T-helper 17 cell (primary cell): ENCODE results near the gene COL26A1. TPM values are rescaled to one million over a fixed set of nuclear protein-coding genes. Genes with fewer than 3 reads are reported as not detected.

Experiments used
- ATAC-seq: fragments of 150-1000 bp; cut with Tn5 transposase; 2 replicates; pipeline ENCODE4 v1.10.0; 2021; ENCODE audit warnings: mild to moderate bottlenecking, moderate library complexity
- DNase-seq, 3 donors: peaks; one replicate each; pipeline versions ENCODE4 v3.0.0 to v3.0.0-alpha.2; 2020 to 2021
- H3K9me3 ChIP-seq: one replicate; pipeline ENCODE4 v1.7.0; 2013; ENCODE audit warnings: low read length, mild to moderate bottlenecking; ENCODE audit not compliant: control insufficient read depth, poor library complexity, severe bottlenecking
- H3K27ac Mint-ChIP-seq: one replicate; pipeline ENCODE4 v1.8.0; 2022; ENCODE audit warnings: mild to moderate bottlenecking, moderate library complexity, mixed read lengths
- H3K27me3 Mint-ChIP-seq: one replicate; pipeline ENCODE4 v1.8.0; 2022; ENCODE audit warnings: mixed read lengths
- H3K36me3 Mint-ChIP-seq: one replicate; pipeline ENCODE4 v1.8.0; 2022; ENCODE audit warnings: low read depth, mixed read lengths
- H3K4me1 Mint-ChIP-seq: one replicate; pipeline ENCODE4 v1.8.0; 2022; ENCODE audit warnings: mild to moderate bottlenecking, mixed read lengths
- H3K4me3 Mint-ChIP-seq: one replicate; pipeline ENCODE4 v1.8.0; 2022; ENCODE audit warnings: mild to moderate bottlenecking, moderate library complexity, mixed read lengths
- total RNA-seq, 4 donors: library from RNA in 2 of 4; stranded (reverse) in 2 of 4; gene quantifications; one replicate each; pipeline ENCODE4 v1.2.3 and lab custom pipeline; 2022 to 2026

The COL26A1 gene
- total RNA-seq, 2 donors from 2014 or later: not detected

DNA sequence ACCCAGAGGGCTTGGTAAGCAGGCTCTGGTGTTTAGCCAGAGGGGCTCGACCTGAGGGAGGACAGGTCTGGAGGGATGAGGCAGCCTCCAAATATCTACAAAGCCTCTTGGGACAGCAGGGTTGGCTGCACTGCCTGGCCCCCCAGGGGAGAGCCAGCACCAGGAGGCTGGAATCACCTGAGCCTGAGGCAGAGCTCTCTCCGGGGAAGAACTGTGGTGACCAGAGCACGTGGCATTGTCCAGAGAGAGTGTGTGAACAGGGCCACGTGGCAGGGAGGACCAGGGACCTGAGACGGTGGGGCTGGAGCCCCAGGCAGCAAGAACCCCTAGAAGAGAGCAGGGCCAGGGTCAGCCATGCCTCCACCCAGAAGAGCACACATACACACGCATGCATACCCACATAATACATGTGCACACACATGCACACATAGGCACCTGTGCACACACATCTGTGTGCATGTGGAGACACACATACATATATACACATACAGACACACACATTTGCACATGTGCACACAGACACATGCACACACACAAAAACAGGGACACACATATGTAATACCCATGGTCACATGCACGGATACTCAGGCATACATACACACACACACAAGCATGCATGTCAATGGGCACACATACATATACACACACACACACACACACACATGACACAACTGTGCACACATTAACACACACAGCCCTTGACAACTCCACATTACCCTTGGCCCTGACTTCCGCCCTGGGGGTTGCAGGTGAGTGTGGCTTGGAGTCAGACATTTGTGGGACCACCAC, 171.5 kb downstream of the COL26A1 start:
- ATAC-seq: no peak
- peaks cover 3% of the 10 kb centered on the region for H3K36me3 Mint-ChIP-seq

DNA sequence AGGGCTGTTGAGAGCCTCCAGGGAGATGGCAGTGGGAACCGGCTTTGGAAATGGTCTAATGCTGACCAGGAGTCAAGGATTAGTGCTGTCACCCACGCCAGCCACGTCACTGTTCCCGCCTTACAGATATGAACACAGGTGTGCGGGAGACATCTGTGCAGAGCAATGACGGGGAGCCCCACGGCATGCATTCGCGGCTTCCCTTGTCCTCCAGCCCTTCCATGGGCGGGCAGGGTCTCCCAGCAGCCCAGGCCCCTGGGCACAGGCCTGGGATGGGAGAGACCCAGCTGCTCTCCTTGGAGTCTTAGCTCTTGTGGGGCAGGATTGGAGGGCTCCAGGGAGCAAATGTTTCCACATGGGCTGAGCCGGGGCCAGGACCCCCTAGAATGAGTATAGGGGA, 172.2 kb downstream of the COL26A1 start:
- ATAC-seq (no peak), DNase-seq (no peak)
- Mint-ChIP-seq H3K36me3 (peaks cover 3% of the 10 kb centered on the region), H3K27ac (no peak overlapping the region), H3K27me3 (peaks cover 38% of the 10 kb centered on the region), H3K4me1 (no peaks in the 10 kb centered on the region), H3K4me3 (no peak overlapping the region)
- no peaks in the 10 kb centered on the region for H3K9me3 ChIP-seq

More for the DNA sequence above, 171.5 kb downstream of the COL26A1 start:
- Mint-ChIP-seq H3K4me1 (no peaks in the 10 kb centered on the region), H3K4me3 (no peak overlapping the region), H3K27ac (no peak overlapping the region), H3K27me3 (peaks cover 38% of the 10 kb centered on the region)
- DNase-seq: no peak
- H3K9me3 ChIP-seq: no peaks in the 10 kb centered on the region

DNA sequence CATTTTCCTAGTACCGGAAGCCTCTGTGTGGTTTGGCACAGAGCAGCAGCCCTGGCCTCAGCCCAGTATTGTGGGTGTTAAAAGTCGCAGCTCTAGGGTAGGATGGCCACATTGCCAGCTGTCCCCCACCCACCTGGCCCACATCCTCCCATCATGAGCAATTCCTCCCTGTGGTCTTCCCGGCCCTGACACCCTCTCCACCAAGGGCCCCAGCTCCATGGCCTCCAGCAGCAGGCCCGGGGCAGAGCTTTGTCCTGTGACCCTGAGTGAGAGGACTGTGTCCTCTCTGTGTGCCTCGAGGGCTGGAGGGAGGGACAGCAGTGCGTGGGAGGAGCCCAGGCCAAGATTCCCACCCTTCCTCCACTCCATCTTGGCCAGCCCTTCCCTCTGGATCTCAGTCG, 172.7 kb downstream of the COL26A1 start:
- peaks cover 38% of the 10 kb centered on the region for H3K27me3 Mint-ChIP-seq
- no peak overlapping the region for H3K27ac Mint-ChIP-seq
- ATAC-seq (no peak), DNase-seq (no peak)
- peaks cover 3% of the 10 kb centered on the region for H3K36me3 Mint-ChIP-seq
- no peaks in the 10 kb centered on the region for H3K4me1 Mint-ChIP-seq
- H3K4me3 Mint-ChIP-seq: no peak overlapping the region
- H3K9me3 ChIP-seq: no peaks in the 10 kb centered on the region

DNA sequence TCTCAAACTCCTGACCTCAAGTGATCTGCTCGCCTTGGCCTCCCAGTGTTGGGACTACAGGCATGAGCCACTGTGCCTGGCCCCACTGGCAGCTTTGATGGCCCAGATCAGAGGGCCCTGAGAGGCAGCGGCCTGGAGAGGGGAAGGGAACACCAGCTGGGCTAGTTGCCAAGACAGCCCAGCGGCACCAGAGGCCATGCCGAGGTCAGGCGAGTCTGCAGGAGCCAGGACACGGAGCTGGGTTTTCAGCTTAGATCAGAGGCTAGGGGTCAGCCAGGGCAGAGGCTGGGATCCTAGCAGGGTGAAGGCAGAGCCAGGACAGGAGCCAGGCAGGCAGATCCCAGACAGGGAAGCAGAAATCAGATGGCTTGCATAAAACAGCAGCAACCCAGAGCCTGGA, 173.6 kb downstream of the COL26A1 start:
- Mint-ChIP-seq H3K36me3 (peaks cover 3% of the 10 kb centered on the region), H3K4me1 (no peaks in the 10 kb centered on the region), H3K27ac (no peak overlapping the region), H3K4me3 (no peak overlapping the region), H3K27me3 (peaks cover 37% of the 10 kb centered on the region)
- DNase-seq (no peak), ATAC-seq (no peak)
- H3K9me3 ChIP-seq: no peaks in the 10 kb centered on the region

DNA sequence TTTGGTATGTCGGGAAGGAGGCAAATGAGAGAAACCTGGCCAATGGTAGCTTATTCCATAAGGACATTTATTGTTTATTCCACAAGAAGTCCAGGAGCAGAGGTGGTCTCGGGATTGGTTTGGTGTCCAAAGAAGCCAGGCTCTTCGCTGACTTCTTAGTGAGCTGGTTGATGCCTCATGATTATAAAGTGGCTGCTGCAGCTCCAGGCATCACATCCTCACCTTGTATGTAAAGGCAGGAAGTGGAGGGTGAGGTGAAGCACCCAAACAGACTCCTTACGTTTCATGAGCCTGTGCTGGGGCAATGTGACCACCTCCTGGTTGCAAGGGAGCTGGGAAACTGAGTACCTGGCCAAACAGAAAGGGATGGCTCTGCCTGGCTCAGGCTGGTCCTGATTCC, 174.0 kb downstream of the COL26A1 start:
- Mint-ChIP-seq H3K36me3 (peaks cover 3% of the 10 kb centered on the region), H3K27ac (no peak overlapping the region)

DNA sequence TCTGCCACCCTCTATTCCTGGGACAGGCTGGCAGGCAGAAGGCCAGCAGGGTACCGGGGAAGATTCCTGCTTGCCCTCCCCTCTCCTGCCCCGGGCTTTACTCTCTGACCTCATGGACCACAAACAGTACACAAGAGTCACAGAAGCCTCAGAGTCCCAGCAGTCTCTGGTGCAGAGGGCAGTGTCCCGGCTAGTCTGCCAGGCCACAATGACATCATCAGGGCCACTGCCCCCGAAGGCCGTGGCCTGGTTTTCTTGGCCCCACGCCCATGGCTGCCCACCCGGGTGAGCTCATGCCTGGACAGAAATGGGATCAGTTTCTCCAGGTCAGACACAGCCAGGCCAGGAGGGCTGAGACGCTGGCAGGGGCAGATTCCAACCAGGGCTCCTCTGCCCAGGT, 174.5 kb downstream of the COL26A1 start:
- Mint-ChIP-seq H3K4me1 (no peaks in the 10 kb centered on the region), H3K27me3 (peaks cover 29% of the 10 kb centered on the region), H3K4me3 (no peak overlapping the region), H3K36me3 (peaks cover 3% of the 10 kb centered on the region), H3K27ac (no peak overlapping the region)
- DNase-seq: no peak
- H3K9me3 ChIP-seq: no peaks in the 10 kb centered on the region
- ATAC-seq: no peak

More for the DNA sequence above, 174.0 kb downstream of the COL26A1 start:
- Mint-ChIP-seq H3K27me3 (peaks cover 33% of the 10 kb centered on the region), H3K4me3 (no peak overlapping the region), H3K4me1 (no peaks in the 10 kb centered on the region)
- no peaks in the 10 kb centered on the region for H3K9me3 ChIP-seq
- DNase-seq (no peak), ATAC-seq (no peak)

DNA sequence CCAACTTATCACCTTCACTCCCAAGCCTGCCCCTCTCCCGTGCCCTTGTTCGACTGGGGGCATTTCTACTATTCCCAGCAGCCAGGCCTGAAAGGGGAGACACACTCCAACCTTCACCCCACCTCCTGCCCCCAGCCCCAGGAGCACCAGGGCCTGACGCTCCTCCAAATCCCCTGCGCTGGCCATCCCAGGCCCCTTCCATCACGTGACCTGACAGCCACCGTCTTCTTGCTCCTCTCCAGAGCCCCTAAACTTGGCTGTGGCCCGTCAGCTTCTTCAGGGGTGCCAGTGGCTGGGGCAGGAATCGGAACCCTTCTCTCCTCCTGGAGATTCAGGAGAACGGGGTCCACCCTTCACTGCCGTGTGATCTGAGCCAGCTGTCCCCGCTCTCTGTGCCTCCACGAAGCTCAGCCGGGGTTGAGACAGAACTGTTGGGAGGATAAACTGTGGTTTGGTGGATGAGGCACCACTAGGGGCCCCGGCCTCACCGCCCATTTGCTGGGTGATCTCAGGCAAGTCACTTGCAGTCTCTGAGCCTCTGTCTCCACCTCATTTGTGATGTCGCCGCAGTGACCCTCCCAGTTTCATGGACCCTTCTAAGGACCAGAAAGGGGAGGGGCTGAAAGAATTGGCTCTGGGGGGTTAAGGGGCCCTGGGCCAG, 175.4 kb downstream of the COL26A1 start:
- Mint-ChIP-seq H3K27ac (no peak overlapping the region), H3K36me3 (peaks cover 3% of the 10 kb centered on the region), H3K27me3 (peaks cover 20% of the 10 kb centered on the region), H3K4me3 (no peak overlapping the region), H3K4me1 (peaks cover 4% of the 10 kb centered on the region)
- no peaks in the 10 kb centered on the region for H3K9me3 ChIP-seq
- no peak for DNase-seq
- no peak for ATAC-seq

DNA sequence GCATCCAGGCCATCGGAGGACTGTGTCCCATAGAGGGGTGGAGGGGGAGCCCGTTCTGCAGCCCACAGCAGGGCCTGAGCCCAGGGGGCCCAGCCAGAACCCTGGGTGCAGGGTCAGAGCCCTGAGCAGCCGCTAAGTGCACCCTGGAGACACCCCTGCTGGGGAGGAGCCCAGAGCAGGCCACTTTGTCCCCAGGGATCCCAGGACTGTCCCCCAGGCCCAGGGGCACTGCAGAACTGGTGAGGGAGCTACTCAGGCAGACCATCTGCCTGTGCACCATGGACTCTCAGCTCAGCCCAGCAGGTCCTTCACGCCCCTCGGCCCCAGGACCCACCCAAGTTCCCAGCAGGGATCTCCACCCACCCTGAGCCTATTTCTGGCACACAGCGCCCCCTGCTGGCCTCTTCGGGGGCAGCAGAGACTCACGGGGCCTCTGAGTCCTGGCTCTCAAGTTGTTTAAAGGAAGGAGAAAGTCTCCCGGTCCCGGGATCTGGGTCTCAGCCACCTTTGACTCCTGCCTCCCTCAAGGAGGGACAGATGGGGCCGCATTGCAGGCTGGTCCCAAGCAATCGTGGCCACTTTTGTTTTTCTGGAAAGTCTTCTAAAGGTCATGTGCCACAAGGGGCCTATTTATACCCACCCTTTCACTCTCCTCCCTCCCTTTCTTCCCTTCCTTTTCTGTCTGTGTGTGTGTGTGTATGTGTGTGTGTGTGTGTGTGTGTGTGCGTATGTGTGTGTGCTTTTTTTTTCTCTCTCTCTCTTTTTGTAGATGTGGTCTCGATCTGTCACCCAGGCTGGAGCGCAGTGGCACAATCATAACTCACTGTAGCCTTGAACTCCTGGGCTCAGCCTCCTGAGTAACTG, 176.2 kb downstream of the COL26A1 start:
- H3K36me3 Mint-ChIP-seq: peaks cover 3% of the 10 kb centered on the region
- H3K27me3 Mint-ChIP-seq: peaks cover 13% of the 10 kb centered on the region
- ATAC-seq (peak; percentile 50), DNase-seq (peak; percentile 17 to 52 (median 38))
- peaks cover 4% of the 10 kb centered on the region for H3K4me1 Mint-ChIP-seq
- no peaks in the 10 kb centered on the region for H3K9me3 ChIP-seq
- H3K4me3 Mint-ChIP-seq: no peak overlapping the region
- no peak overlapping the region for H3K27ac Mint-ChIP-seq

DNA sequence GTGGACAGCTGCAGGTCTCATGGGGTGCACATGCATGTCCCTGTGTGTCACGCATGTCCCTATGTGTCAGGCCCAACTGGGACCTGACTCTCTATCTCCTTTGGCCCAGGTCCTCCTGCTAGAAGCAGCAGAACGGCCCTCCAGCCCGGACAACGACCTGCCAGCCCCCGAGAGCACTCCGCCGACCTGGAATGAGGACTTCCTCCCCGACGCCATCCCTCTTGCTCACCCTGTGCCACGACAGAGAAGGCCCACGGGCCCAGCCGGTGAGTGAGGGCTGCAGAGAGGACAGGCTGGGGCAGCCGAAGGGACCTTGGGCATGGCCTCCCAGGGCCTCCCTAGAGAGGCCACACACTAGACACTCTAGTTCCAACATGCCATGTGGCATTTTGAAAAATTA, 177.1 kb downstream of the COL26A1 start:
- ATAC-seq: no peak
- Mint-ChIP-seq H3K4me1 (peaks cover 4% of the 10 kb centered on the region), H3K27ac (no peak overlapping the region), H3K27me3 (peaks cover 3% of the 10 kb centered on the region), H3K36me3 (no peaks in the 10 kb centered on the region), H3K4me3 (no peak overlapping the region)
- H3K9me3 ChIP-seq: no peaks in the 10 kb centered on the region
- no peak for DNase-seq

DNA sequence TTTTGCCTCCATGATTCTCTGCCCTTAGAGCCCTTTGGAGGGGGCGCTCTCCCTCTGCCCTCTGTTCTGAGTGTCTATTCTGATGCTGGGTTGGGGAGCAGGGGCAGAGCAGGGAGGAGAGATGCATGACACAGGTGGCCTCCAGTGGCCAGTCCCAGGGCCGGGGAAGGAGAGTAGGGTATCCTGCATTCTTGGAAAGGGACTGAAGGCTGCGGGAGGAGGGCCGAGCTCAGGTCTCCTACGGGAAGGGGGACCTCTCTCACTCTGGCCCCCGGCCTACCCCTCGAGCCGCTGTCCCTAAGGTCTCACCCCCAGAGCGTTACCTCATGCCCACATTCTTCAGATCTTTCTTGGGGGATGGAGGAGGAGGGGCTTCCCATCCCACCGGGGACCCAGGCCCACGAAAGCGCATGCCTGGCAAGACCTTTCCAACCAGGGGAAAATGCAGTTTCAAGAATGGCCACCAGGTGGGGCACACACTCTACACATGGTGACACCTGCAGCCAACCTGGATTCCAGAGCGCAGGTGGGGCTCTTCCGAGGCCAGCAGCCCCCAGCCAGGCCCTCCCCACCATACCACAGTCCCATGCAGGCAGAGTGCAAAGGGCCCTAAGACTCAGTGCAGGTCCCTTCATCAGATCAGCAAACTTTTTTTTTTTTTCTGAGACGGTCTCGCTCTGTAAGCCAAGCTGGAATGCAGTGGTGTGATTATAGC, 180.0 kb downstream of the COL26A1 start:
- no peaks in the 10 kb centered on the region for H3K9me3 ChIP-seq
- Mint-ChIP-seq H3K4me3 (no peak overlapping the region), H3K27me3 (peaks cover 2% of the 10 kb centered on the region), H3K4me1 (peaks cover 4% of the 10 kb centered on the region), H3K36me3 (no peaks in the 10 kb centered on the region), H3K27ac (no peak overlapping the region)
- peak; percentile 46 to 72 (median 50) for DNase-seq
- ATAC-seq: peak; percentile 59

DNA sequence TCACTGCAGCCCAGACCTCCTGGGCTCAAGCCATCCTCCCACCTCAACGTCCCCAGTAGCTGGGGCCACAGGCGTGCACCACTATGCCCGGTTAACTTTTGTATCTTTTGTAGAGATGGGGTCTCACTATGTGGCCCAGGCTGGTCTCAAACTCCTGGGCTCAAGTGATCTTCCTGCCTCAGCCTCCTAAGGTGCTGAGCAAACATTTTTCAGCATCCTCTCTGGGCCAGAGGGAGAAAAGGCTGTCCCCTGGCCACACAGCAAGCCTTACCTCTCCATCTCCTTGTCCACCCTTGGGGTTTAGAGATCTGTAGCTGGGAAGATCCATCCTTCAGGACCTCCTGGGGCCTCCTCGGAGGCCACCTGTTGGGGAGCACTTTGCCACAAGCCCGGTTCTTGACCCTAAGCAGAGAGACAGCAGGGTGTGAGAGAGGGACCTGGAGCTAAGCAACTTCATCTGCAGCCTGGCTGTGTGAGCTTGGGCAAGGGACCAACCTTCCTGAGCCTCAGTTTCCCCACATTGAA, 180.6 kb downstream of the COL26A1 start:
- H3K9me3 ChIP-seq: no peaks in the 10 kb centered on the region
- H3K27me3 Mint-ChIP-seq: peaks cover 8% of the 10 kb centered on the region
- peaks cover 4% of the 10 kb centered on the region for H3K4me1 Mint-ChIP-seq
- no peak overlapping the region for H3K4me3 Mint-ChIP-seq
- no peak for DNase-seq
- no peak overlapping the region for H3K27ac Mint-ChIP-seq
- no peak for ATAC-seq
- H3K36me3 Mint-ChIP-seq: no peaks in the 10 kb centered on the region

DNA sequence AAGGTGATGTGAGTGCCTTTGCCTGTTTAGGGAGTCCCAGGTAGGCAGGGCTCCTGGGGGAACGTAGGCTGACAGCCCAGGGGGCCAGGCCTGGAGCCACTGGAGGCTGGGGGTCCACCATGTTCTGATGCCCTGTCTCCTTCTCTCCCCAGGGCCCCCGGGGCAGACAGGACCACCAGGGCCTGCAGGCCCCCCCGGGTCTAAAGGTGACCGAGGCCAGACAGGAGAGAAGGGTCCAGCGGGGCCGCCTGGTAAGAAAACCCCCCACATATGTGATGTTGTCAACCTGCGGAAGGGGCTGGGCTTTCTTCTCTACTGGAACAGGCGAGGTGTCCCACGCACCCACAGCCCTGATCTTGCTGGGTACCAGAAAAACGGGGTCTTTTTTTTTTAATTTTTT, 181.2 kb downstream of the COL26A1 start:
- ATAC-seq (no peak), DNase-seq (no peak)
- peaks cover 4% of the 10 kb centered on the region for H3K4me1 Mint-ChIP-seq
- H3K27ac Mint-ChIP-seq: no peak overlapping the region
- H3K4me3 Mint-ChIP-seq: no peak overlapping the region
- peaks cover 13% of the 10 kb centered on the region for H3K27me3 Mint-ChIP-seq
- H3K36me3 Mint-ChIP-seq: no peaks in the 10 kb centered on the region
- no peaks in the 10 kb centered on the region for H3K9me3 ChIP-seq
